ENCODE data around the gene SMCO4.

DNA sequence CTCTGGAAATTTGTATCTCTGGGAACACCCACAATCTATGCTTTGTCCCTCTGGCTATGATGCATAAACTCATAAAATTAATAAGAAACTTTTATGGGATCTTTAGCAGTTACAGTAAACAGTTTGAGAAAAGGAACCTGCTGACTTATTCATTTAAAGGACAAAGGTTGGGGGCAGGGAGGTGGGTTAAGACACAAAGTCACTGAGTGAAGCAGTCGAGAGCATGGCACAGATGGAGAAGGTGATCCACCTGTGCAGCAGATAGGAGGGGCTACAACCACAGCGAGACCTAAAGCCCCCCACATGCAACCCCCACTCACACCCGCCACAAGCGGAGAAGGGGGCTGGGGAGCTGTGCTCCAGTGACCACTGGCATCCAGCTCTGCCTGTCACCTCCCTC lies 45.0 kb downstream of the SMCO4 start:
- TF ChIP-seq, protein P1, sequence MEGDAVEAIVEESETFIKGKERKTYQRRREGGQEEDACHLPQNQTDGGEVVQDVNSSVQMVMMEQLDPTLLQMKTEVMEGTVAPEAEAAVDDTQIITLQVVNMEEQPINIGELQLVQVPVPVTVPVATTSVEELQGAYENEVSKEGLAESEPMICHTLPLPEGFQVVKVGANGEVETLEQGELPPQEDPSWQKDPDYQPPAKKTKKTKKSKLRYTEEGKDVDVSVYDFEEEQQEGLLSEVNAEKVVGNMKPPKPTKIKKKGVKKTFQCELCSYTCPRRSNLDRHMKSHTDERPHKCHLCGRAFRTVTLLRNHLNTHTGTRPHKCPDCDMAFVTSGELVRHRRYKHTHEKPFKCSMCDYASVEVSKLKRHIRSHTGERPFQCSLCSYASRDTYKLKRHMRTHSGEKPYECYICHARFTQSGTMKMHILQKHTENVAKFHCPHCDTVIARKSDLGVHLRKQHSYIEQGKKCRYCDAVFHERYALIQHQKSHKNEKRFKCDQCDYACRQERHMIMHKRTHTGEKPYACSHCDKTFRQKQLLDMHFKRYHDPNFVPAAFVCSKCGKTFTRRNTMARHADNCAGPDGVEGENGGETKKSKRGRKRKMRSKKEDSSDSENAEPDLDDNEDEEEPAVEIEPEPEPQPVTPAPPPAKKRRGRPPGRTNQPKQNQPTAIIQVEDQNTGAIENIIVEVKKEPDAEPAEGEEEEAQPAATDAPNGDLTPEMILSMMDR (IDR thresholded peaks at IDR 0.05) = no peak
- no peak for TF ChIP-seq EZH2 (IDR thresholded peaks at IDR 0.05; ENCODE audit: borderline replicate concordance, insufficient read depth, low read depth, low read length, poor library complexity, severe bottlenecking)
